Measurements from ENCODE around the gene PTPRE.

- TF ChIP-seq ZNF384 (IDR thresholded peaks at IDR 0.05; ENCODE audit: borderline replicate concordance, low read depth, low read length) (no peak), FOS (IDR thresholded peaks at IDR 0.05; ENCODE audit: borderline replicate concordance, extremely low read depth, insufficient read length) (no peak), MXI1 (IDR thresholded peaks at IDR 0.05; ENCODE audit: low read depth, low read length) (no peak)
Measured at GRCh38 chr10:127867805-127868204, 39.1 kb upstream of the PTPRE start.
